Activated naive CD4-positive, alpha-beta T cell treated with anti-CD3 and anti-CD28 coated beads, Interleukin-2, amount 50 U/mL, for 24 hours (primary cell): ENCODE results near the gene TMTC1.

Experiments used
- H3K27ac Mint-ChIP-seq: one replicate; pipeline ENCODE4 v1.8.0; 2021; ENCODE audit warnings: mild to moderate bottlenecking, mixed read lengths
- H3K27me3 Mint-ChIP-seq: one replicate; pipeline ENCODE4 v1.8.0; 2021; ENCODE audit warnings: mixed read lengths
- H3K36me3 Mint-ChIP-seq: one replicate; pipeline ENCODE4 v1.8.0; 2021; ENCODE audit warnings: mixed read lengths
- H3K4me1 Mint-ChIP-seq: one replicate; pipeline ENCODE4 v1.8.0; 2021; ENCODE audit warnings: mixed read lengths
- H3K4me3 Mint-ChIP-seq: one replicate; pipeline ENCODE4 v1.8.0; 2021; ENCODE audit warnings: mild to moderate bottlenecking, mixed read lengths
- H3K9me3 Mint-ChIP-seq: one replicate; pipeline ENCODE4 v1.8.0; 2021; ENCODE audit warnings: mixed read lengths

The TMTC1 gene

DNA sequence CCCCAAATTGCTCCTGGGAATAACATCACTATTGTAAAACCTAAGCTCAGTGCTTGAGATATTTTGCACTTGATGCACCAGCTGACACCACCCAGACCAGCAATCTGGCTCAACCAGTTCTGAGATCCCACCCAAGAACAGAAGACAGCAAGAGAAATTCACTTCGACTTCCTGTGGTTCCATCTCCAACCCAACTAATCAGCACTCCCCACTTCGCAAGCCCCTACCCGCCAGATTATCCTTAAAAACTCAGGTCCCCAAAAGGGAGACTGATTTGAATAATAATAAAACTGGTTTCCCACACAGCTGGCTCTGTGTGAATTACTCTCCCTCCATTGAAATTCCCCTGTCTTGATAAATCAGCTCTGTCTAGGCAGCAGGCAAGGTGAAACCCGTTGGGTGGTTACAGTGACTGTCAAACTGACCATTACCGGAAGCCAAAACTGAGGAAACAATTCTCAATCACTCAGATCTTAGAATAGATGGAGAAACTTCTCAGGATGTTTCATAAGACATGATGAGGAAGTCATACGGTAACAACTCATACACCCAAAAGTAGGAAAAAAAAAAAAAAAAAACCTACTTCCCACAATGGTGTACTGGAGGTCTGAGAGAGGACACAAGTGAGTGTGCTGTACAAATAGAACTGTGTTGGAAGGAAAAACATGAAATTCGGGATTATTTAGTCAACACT lies 92.4 kb downstream of the TMTC1 start:
- H3K27me3 Mint-ChIP-seq: no peaks in the 10 kb centered on the region
- no peaks in the 10 kb centered on the region for H3K4me1 Mint-ChIP-seq
- no peak overlapping the region for H3K4me3 Mint-ChIP-seq
- H3K36me3 Mint-ChIP-seq: no peaks in the 10 kb centered on the region
- no peaks in the 10 kb centered on the region for H3K9me3 Mint-ChIP-seq
- H3K27ac Mint-ChIP-seq: no peak overlapping the region

- no peaks in the 10 kb centered on the region for H3K9me3 Mint-ChIP-seq
- H3K4me1 Mint-ChIP-seq: no peaks in the 10 kb centered on the region
- H3K4me3 Mint-ChIP-seq: no peak overlapping the region
- H3K27me3 Mint-ChIP-seq: no peaks in the 10 kb centered on the region
- H3K27ac Mint-ChIP-seq: no peak overlapping the region
- no peaks in the 10 kb centered on the region for H3K36me3 Mint-ChIP-seq
Measured at GRCh38 chr12:29690728-29691127, 93.0 kb downstream of the TMTC1 start.

GRCh38 chr12:29688914-29689313 lies 94.8 kb downstream of the TMTC1 start:
- H3K27me3 Mint-ChIP-seq: peaks cover 1% of the 10 kb centered on the region

GRCh38 chr12:29682088-29682487 lies 101.7 kb downstream of the TMTC1 start:
- peaks cover 8% of the 10 kb centered on the region for H3K27me3 Mint-ChIP-seq
- H3K36me3 Mint-ChIP-seq: no peaks in the 10 kb centered on the region
- no peaks in the 10 kb centered on the region for H3K4me1 Mint-ChIP-seq
- H3K9me3 Mint-ChIP-seq: no peaks in the 10 kb centered on the region
- no peak overlapping the region for H3K27ac Mint-ChIP-seq
- no peak overlapping the region for H3K4me3 Mint-ChIP-seq

More at GRCh38 chr12:29688914-29689313, 94.8 kb downstream of the TMTC1 start:
- H3K9me3 Mint-ChIP-seq: no peaks in the 10 kb centered on the region
- no peaks in the 10 kb centered on the region for H3K36me3 Mint-ChIP-seq
- H3K4me3 Mint-ChIP-seq: no peak overlapping the region
- H3K4me1 Mint-ChIP-seq: no peaks in the 10 kb centered on the region
- H3K27ac Mint-ChIP-seq: no peak overlapping the region

DNA sequence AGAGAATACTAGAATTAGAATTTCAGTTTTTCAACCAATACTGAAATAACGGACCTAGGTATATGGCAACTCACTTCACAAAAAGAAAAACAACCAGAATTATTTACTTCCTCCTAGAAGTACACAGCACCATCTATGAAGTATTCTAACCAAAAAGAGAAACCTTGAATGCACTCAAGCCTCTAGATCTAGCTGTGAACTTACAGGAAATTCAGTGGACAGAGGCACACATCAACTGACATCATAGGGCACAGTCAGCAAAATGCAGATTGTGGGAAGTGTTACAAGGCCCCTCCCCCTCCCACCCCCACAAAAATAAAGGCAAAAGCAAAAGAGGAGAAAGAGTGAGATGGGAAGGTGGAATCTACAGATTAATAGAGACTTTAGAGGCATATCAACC lies 102.4 kb downstream of the TMTC1 start:
- Mint-ChIP-seq H3K36me3 (no peaks in the 10 kb centered on the region), H3K4me3 (no peak overlapping the region), H3K4me1 (no peaks in the 10 kb centered on the region), H3K27ac (no peak overlapping the region), H3K9me3 (no peaks in the 10 kb centered on the region), H3K27me3 (peaks cover 8% of the 10 kb centered on the region)

DNA sequence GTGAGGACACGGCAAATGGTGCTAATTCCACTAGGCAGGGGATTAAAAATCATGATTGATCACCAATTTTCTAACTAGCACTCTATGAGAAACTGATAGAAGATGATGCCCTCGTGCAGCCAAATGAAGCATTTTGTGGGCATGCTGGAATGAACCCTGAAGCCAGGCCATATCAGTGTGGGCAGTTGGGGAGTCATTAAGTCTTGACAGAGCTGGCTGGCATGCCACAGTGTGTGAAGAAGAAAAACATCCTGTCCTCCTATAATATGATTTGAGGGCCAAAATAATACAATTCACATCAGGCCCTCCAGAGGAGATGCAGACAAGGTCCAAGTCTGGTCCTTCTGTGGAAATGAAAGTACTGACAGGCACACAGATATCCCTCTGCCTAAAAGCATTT lies 107.1 kb downstream of the TMTC1 start:
- Mint-ChIP-seq H3K4me3 (no peak overlapping the region), H3K4me1 (no peaks in the 10 kb centered on the region), H3K27me3 (peaks cover 6% of the 10 kb centered on the region), H3K9me3 (no peaks in the 10 kb centered on the region), H3K27ac (no peak overlapping the region), H3K36me3 (no peaks in the 10 kb centered on the region)

DNA sequence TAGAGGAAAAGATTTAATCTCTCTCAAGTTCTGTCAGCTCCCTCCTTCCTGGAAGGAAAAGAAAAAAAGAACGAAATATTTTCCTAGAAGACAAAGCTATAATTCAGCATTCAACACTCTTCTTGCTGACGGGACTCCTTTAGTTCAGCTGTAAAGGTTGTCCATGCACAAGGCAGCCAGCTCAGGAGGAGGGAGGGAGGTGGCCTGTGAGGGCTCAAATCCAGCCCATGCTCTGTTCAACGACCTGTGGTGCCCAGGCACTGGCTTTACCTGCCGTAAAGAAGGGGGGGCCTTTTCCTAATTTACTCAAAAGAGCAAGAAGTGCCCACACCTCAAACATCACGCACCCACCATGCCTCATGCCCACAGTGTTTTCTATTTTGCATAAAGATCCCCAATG lies 109.3 kb downstream of the TMTC1 start:
- Mint-ChIP-seq H3K9me3 (no peaks in the 10 kb centered on the region), H3K27me3 (peaks cover 3% of the 10 kb centered on the region), H3K4me3 (no peak overlapping the region), H3K27ac (no peak overlapping the region), H3K36me3 (no peaks in the 10 kb centered on the region), H3K4me1 (no peaks in the 10 kb centered on the region)

DNA sequence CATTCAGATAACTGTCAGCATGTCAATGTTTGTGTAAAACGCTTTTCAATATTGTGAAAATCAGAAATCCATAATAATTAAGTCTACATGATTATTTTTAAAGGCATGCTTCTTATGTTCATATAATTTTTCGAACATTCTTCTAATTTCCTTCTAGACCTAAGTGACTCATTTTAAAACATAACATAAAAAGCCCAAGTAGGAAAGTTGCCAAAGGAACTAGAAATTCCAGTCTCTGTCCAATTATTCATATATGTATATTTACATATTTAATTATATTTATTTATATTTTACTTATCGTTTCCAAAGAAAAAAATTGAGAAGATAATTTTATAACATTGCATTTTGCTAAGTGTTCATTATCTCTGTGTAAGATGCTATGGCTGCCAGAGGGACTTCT lies 110.4 kb downstream of the TMTC1 start:
- H3K4me1 Mint-ChIP-seq: no peaks in the 10 kb centered on the region
- no peaks in the 10 kb centered on the region for H3K9me3 Mint-ChIP-seq
- peaks cover 1% of the 10 kb centered on the region for H3K27me3 Mint-ChIP-seq
- H3K27ac Mint-ChIP-seq: no peak overlapping the region
- H3K4me3 Mint-ChIP-seq: no peak overlapping the region
- H3K36me3 Mint-ChIP-seq: no peaks in the 10 kb centered on the region

DNA sequence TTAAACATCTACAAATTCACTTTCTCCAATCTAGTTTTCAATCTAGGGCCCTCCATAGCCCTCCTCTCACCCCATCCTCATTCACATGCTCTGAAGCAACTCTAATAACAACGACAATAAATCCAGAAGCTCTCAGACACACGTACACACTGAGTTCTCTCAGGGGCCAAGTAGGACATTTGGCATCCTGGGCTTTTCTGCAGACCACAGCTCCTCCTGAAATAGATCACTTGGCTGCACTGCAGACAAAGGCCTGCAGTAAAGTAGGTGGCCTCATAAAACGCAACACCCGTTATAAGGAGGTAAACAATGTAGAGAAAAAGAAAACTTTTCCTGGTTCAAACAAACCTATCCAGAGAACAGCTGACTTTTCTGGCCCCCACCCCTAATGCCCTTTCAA lies 111.2 kb downstream of the TMTC1 start:
- no peak overlapping the region for H3K27ac Mint-ChIP-seq
- no peak overlapping the region for H3K4me3 Mint-ChIP-seq
- H3K9me3 Mint-ChIP-seq: no peaks in the 10 kb centered on the region
- H3K36me3 Mint-ChIP-seq: no peaks in the 10 kb centered on the region
- H3K27me3 Mint-ChIP-seq: no peaks in the 10 kb centered on the region
- H3K4me1 Mint-ChIP-seq: no peaks in the 10 kb centered on the region

- Mint-ChIP-seq H3K9me3 (no peaks in the 10 kb centered on the region), H3K36me3 (no peaks in the 10 kb centered on the region), H3K4me3 (no peak overlapping the region), H3K27ac (no peak overlapping the region), H3K27me3 (no peaks in the 10 kb centered on the region), H3K4me1 (no peaks in the 10 kb centered on the region)
Measured at GRCh38 chr12:29671742-29672141, 112.0 kb downstream of the TMTC1 start.

GRCh38 chr12:29667011-29667410 lies 116.7 kb downstream of the TMTC1 start:
- H3K27ac Mint-ChIP-seq: no peak overlapping the region
- no peaks in the 10 kb centered on the region for H3K36me3 Mint-ChIP-seq

GRCh38 chr12:29665107-29665506 lies 118.6 kb downstream of the TMTC1 start:
- Mint-ChIP-seq H3K4me1 (no peaks in the 10 kb centered on the region), H3K4me3 (no peak overlapping the region), H3K9me3 (no peaks in the 10 kb centered on the region), H3K36me3 (no peaks in the 10 kb centered on the region), H3K27ac (no peak overlapping the region), H3K27me3 (no peaks in the 10 kb centered on the region)

More at GRCh38 chr12:29667011-29667410, 116.7 kb downstream of the TMTC1 start:
- H3K27me3 Mint-ChIP-seq: no peaks in the 10 kb centered on the region
- H3K9me3 Mint-ChIP-seq: no peaks in the 10 kb centered on the region
- H3K4me1 Mint-ChIP-seq: no peaks in the 10 kb centered on the region
- H3K4me3 Mint-ChIP-seq: no peak overlapping the region

GRCh38 chr12:29662734-29663323 lies 120.9 kb downstream of the TMTC1 start:
- Mint-ChIP-seq H3K27ac (no peak overlapping the region), H3K4me3 (no peak overlapping the region), H3K36me3 (no peaks in the 10 kb centered on the region), H3K4me1 (no peaks in the 10 kb centered on the region), H3K9me3 (no peaks in the 10 kb centered on the region), H3K27me3 (no peaks in the 10 kb centered on the region)

DNA sequence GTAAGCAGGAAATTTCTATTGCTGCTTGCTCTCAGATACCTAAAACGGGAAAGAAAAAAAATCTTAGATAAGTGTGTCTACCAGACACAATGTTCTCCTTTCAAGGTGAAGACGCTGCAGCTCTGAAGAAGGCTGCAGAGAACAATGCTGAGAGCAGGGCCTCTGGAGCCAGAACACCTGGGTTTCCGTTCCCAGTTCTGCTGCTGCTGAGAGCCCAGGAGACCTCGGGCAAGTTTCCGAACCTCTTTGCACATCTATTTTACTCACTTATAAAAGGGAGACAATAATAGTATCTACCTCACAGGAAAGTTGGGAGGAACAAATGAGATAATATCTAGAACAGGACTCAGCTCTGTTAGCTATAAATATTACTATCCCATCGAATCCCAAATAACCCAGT lies 122.9 kb downstream of the TMTC1 start:
- H3K4me1 Mint-ChIP-seq: no peaks in the 10 kb centered on the region

DNA sequence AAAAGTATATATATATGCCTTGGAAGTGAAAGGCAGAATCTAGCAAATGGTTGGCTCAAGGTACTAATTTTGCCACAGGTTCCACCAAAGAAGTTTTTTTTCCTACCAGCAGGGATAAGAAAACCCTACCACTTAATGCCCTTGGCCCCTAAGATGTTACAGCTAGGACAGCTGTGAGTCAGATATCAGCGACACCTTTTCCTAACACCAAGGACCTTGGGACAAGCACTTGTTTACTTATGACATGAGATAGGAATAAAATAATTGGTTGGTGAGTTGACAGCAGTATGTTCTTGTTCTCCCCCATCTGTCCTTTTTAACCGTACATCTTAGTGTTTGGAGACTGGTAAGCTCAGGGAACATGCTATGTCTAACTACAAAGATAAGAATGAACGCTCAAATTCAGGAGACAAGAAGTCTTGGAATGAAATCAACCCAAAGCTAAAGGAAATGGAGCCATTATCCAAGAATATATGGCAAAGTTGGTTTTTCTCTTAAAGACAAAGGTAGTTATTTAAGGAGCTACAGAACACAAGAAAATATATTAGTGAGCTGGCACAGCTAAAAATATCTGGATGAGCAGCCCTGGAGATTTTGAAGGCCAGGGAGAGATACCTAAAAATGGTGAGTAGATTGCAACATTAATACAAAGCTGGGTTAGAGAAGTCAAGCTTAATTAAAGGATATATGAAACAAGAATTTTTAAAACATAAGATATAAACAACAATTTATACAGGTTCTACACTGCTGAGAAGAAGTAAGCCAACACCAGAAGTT lies 126.8 kb downstream of the TMTC1 start:
- H3K27me3 Mint-ChIP-seq: peaks cover 1% of the 10 kb centered on the region

More for the DNA sequence above, 122.9 kb downstream of the TMTC1 start:
- Mint-ChIP-seq H3K9me3 (no peaks in the 10 kb centered on the region), H3K4me3 (no peak overlapping the region), H3K36me3 (no peaks in the 10 kb centered on the region), H3K27ac (no peak overlapping the region), H3K27me3 (peaks cover under 1% of the 10 kb centered on the region)

DNA sequence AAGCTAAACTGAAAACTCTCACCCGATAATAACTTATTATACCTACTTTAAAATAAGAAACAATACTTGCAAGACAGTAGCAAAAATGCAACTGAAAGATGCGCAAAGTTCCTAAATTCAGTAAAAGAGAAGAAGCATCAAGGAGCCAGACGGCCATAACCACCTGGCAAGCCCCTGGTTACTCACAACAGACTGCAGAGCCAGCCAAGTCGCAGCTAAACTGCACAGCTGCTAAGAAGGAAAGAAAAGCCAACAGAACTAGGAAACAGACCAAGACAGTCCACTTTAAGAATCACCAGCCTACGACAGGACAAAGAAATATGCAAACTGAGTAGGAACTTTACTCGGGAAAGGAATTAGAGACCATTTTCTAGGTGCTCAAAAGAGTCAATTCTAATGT lies 127.9 kb downstream of the TMTC1 start:
- H3K36me3 Mint-ChIP-seq: no peaks in the 10 kb centered on the region
- H3K27me3 Mint-ChIP-seq: peaks cover 1% of the 10 kb centered on the region
- no peaks in the 10 kb centered on the region for H3K9me3 Mint-ChIP-seq
- no peaks in the 10 kb centered on the region for H3K4me1 Mint-ChIP-seq
- no peak overlapping the region for H3K4me3 Mint-ChIP-seq
- no peak overlapping the region for H3K27ac Mint-ChIP-seq

More for the DNA sequence above, 126.8 kb downstream of the TMTC1 start:
- Mint-ChIP-seq H3K4me1 (no peaks in the 10 kb centered on the region), H3K4me3 (no peak overlapping the region), H3K27ac (no peak overlapping the region), H3K9me3 (no peaks in the 10 kb centered on the region), H3K36me3 (no peaks in the 10 kb centered on the region)
